NCI-H748 (cell line): Measurements from ENCODE around the gene PPY.
A peak's percentile ranks its signal among the peaks of the same experiment; 100 is the strongest.
"Not testable (repeated sequence)": the region's sequence is repeated elsewhere in the genome, so short reads cannot be mapped to it uniquely, and the experiment has no call there.

Source experiments
- DNase-seq: peaks from one replicate; lab custom pipeline; 2025; ENCODE audit not compliant: unreplicated experiment; lab: John Stamatoyannopoulos, UW

PPY gene, protein sequence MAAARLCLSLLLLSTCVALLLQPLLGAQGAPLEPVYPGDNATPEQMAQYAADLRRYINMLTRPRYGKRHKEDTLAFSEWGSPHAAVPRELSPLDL

DNA sequence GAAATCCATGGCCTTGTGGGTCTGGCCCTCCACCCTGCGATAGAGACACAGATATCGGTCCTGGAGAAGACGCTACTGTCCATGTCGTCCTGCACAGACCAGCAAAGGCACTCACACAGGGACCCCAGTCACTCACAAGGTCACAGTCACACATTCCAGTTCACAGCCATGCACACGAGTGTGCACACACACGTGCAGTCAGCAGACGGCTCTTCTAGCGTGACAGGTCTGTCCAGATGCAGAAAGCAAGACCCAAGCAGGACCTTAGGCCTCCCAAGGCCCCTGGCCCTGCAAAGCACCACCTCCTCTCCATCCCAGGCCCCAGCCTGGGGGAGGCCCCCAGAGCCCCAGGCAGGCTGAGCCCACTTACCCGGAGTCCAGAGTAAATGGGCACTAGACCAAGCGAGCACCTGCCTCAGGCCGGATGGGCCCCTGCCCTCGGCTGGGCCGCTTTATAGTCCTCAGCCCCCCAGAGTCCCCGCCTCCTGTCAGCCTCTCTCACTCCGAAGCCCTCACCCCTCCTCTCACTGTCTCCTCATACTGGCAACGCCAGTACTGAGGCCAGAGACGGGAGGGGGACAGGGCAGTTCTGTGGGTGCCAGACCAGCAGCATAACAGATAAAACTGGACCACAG is at the start of gene PPY:
Gene PPY, minus strand, starts transcription at position 426 of the 635 bp plus-strand sequence. CDS start 822 bp downstream, outside the sequence.
- DNase-seq, result no peak

DNA sequence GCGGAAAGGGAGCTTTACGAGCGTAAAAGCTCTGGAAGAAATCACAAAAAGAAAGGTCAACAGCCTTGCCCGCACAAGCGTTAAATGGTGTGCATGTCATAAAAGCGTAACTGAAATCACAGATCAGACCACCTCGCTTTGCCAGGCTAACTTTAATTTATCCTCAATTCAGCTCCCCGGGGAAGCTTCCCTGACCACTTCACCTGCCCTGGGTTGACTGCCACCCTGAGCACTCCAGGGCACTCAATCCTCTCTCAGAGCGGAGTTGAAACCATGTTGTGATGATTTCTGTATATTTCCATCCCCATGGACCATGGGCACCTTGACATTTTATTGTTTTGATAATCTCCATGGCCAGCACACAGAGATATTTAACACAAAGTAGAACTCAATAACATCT is 46.0 kb upstream of the PPY start:
- no peak for DNase-seq

DNA sequence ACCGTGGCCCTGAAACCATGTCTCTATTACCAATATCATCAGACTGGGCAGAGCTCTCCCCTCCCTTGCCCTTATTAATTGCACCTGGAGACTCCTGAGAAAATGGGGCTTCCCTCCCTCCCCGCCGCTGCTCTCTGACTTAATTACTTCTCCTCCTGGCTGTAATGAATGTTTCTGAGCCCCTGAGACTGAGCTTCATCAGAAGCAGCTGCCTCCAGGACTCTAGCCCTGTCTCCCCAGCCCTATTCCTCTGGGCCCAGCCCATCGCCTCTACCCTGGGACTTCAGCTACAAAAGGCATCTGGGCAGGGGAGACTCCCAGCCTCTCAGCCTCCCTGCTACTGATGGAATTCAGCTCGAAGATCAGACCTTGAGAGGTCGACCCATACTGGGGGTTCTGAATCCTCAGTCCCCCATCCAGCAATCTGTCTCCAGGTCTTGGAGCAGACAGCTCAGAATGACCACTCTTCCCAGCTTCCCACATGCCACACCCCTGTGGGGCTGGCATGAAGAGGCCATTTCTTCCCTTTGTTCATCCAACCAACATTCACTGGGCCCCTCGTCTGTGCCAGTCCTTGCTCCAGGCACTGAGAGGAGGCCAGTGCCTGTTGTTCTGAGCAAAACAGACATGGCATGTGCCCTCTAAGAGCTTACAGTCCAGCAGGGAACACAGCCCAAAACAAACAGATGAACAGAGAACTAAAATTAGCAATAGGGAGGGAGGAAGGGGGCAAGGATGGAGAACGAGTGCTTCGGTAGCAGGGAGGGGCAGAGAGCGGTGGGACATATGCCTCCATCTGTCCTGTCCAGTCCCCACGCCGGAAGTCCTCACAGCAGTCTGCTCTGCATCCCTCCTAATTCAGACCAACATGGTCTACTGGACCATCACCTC is 45.1 kb upstream of the PPY start:
- DNase-seq, result no peak

DNA sequence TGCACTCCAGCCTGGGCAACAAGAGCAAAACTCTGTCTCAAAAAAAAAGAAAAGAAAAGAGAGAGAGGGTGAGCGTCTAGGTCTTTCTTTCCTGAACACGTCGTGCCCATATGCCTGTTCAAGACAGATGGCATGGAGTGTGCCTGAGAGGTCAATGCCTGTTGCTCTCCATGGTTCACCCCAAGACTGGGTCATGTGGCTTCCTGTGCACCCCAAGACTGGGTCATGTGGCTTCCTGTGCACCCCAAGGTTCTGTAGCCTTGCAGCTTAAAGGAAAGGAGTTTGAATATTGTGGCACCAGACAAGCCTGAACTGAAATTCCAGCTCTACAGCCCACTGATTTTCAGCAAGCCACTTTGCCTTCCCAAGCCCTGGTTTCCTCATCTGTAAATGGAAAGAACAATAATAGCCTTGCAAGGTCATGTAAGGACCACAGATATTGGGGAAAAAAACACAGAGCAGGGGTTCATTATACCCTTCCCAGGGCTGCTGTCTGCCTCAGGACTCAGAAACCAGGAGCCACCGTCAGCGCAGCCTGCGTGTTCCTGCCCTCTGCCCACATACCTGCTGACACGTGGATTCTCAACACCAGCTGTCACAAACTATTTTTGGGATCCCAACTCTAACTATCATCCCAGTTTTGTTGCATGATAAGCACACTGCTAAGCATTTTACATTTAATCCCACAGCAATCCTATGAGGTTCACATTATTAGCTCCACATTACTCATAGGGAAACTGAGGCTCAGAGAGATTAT is 44.1 kb upstream of the PPY start:
- no peak for DNase-seq

DNA sequence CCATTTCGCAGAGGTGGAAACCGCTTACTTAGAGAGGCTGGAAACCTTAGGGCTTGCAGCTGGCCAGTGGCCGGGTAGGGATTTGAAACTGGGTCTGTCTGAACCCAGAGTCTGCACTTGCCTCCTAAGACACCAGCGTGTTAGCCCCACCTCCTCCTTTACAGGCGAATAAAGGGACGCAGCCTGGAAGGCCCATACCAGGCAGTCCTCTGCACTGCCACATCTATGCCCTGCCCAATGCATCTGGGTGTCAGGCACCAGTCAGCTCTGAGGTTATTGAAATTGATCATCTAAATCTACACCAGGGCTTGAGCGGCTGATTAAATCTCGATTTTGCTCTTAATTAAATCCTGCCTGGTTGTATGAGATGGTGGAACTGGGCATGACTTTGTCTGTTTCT is 42.2 kb upstream of the PPY start:
- DNase-seq, result no peak

DNA sequence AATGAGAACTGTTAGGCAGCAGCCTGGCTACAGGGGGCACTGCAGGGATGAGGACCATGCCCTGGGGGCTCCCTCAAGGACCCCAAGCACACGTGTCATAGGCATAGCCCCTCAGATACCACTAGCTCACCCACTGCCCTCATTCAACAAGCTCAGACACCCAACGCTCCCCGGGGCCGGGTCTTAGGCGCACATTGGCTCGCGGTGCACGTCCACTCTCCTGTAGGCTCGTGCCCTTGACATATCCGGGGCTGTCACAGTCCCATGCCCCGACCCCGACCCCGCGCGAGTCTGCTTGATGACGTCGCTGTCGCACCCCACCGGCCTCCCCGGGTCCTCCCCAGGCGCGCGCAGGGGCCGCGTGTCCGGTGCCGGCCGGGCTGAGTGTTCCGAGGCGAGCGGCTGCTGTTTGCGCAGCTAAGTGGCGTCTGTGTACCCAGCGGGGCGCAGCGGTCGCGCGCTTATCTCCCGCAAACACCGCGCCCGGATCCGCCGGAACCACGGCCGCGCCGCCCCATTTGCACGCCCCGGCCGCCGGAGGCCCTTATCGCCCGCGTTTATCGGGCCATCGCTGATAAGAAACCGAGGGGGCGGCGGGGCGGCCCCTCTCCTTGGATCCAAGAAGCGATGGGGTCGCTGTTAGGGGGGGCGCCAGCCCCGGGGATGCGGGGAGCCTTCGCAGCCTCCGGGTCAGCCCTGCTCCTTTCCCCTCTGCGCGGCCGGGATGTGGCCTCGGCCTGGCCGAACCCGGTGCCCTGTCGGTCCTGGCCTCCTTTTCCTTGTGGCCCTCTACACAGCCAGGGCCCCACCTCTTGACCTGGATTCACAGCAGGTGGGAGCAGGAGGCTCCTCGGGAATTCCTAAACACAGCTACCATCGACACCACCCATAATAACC is 41.5 kb upstream of the PPY start:
- DNase-seq, result peak; percentile 56

DNA sequence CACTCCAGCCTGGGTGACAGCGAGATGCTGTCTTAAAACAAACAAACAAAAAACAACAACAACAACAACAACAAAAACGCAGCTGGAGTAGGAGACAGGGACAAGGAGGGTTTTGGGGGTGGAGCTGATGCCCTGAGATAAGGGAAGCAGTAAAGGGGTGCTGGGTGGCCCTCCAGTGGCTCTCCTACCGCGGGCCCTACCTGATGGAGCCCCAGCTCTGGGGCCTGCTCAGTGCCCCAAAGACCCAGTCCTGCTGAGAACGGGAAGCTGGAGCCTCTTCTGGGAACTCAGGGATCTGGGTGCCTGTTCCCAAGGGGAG is 40.9 kb upstream of the PPY start:
- DNase-seq, result no peak

DNA sequence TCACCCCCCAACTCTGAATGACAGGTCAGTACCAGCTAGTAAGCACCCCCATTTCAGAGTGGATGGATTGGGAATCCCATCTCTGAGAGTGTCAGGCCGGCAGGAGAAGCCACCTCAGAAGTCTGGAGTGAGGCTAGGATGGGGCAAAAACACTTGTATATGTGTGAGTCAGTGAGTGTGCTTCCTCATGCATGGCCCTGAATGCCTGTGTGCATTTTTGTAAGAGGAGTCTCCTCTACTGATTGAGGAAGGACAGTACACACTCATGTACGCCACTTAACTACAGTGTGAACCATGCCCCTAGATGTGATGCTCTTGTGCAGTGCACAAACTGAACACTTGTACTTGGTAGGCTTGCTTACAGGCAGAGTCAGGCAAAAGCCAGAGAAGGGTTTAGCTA is 39.9 kb upstream of the PPY start:
- no peak for DNase-seq

DNA sequence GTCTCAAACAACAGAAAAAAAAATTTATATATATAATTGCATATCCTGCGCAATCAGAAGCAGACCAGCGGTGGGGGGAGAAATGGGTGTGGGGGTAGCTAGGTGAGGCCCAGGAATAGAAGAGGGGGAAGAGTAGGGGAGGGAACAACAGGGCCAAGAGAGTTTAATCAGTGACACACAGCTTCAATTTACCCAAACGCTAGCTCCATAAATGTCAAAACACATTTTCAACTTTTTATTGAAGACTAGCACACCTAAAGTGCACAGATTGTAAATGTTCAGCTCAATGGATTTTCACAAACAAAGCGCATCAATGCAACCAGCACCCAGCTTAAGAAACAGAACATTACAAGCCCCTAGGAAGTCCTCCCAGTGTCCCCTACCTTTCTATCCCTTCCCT is 37.4 kb upstream of the PPY start:
- no peak for DNase-seq

DNA sequence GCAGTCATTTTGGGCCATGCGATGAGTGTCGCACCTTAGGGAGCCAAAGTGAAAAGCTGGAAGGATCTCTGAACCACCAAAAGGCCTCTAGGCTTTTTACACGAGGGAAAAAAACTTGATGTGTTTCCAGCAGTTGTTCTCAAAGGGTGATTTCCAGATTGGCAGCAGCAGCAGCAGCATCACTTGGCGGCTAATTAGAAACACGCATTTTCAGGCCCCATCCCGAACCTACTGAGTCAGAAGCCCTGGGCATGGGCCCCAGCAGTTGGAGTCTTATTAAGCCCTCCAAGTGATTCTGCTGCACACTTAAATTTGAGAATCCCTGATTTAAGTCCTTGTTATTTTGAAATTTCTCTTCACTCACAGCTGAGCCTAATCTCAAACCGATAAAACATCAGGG is 36.7 kb upstream of the PPY start:
- DNase-seq, result no peak

DNA sequence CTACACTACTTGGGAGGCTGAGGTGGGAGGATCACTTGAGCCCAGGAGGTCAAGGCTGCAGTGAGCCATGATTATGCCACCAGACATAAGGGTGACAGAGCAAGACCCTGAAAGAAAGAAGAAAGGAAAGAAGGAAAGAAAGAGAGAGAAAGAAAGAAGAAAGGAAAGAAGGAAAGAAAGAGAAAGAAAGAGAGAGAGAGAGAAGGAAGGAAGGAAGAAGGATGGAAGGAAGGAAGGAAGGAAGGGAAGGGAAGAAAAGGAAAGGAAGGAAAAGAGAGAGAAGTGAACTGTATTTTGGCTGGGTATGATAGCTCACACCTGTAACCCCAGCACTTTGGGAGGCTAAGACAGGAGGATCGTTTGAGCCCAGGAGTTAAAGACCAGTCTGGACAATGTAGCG is 35.8 kb upstream of the PPY start:
- no peak for DNase-seq

DNA sequence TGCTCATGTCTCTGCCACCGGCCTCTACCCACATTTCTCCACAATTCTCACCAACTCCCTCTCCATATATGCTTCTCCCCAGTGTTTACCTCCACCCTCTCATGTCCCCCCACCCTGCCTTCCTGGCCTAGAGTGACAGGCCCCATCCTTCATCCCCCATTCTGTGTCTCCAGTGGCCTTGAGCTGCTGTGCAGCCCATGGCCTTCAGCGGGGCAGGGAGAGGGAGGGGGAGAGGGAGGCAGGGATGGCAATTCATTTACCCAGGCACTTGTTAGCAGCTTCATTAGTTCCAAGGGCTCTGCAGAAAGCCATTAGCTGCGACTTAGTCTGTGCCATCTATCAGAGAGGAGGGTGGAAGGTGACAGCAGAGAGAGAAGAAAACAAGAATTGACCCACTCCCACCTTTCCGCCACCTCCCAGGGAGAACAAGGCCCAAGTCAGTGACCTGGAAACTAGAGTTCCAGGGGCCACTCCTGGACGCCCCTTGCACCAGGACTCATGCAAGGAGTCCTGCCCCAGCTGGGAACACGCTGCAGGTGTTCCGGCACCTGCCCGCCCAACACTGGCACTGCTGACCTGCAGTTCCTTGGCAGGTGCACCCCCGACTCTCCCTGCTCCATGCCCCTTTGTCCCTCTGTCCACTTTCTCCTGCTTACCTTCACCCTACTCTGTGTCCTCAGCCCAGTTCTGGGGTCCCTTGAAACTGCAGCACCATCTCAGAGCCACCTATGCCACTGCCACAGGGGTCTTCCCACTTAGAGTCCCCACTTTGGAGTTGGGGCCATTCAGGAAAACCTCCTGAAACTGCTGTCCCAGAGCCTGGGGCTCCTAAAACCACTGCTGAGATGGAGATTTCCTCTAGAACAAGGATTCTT is 34.9 kb upstream of the PPY start:
- no peak for DNase-seq

DNA sequence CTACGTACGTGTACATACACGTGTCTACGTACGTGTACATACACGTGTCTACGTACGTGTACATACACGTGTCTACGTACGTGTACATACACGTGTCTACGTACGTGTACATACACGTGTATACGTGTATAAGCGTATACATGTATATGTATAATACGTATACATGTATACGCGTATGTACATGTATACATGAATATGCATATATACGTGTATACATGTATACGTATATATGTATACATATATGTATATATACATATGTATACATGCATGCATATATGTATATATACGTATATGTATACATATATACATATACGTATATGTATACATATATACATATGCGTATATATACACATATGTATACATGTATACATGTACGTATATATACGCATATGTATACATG is 33.6 kb upstream of the PPY start:
- no peak for DNase-seq

DNA sequence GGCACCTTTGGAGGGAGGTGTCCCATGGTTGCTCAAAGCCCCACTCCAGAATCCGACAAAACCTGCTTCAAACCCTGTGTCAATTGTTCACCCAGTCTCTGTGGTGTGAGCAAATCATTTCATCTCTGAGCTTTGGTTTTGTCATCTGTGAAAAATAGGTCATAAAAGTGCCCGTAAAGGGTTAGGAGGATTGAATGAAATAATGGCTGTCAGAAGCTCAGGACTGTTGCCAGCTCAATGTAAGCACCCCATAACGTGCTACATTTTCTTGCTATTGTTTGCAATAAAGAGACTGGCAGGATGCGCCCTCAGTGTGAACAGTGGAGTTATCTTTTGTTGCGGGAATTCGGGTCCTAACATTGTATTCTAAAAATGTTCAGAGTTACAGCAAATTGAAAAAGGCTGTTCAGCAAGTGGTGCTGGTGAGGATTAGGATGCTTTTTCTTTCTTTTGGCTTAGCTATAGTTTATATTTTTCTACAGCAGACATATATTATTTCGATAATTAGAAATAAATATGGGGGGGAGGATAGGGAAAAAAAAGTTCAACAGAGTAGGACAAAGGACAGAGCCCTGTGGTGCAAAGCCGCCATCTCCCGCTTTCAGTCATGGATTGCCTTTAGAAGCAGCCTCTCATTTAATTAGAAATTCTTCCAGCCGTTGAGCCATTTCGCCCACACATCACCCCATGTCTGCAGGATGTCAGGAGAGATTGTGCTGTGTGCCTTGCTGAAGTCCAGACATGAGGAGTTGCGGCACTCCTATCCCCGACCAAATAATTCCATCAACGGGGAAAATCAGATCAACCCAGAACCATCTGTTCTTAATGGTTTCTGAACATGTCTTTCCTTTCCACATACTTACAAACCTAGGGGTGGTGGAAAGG is 32.3 kb upstream of the PPY start:
- no peak for DNase-seq

DNA sequence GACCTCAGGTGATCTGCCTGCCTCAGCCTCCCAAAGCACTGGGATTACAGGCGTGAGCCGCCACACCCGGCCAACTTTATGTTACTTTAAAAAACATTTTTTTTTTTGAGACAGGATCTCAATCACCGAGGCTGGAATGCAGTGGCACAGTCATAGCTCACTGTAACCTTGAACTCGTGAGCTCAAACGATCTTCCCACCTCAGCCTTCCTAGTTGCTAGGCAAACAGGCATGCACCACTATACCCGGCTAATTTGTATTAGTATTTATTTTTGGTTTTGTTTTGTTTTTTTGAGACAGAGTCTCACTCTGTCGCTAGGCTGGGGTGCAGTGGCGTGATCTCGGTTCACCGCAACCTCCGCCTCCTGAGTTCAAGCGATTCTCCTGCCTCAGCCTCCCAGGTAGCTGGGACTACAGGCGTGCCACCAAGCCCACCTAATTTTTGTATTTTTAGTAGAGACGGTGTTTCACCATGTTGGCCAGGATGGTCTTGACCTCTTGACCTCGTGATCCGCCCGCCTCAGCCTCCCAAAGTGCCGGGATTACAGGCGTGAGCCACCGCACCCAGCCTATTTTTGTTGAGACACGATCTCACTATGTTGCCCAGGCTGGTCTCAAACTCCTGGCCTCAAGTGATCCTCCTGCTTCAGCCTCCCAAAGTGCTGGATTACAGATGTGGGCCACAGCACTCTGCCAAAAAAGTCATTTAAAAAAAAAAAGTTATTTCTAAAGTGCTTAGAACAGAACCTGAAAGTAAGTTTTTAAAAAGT is 30.4 kb upstream of the PPY start:
- not testable (repeated sequence) for DNase-seq

DNA sequence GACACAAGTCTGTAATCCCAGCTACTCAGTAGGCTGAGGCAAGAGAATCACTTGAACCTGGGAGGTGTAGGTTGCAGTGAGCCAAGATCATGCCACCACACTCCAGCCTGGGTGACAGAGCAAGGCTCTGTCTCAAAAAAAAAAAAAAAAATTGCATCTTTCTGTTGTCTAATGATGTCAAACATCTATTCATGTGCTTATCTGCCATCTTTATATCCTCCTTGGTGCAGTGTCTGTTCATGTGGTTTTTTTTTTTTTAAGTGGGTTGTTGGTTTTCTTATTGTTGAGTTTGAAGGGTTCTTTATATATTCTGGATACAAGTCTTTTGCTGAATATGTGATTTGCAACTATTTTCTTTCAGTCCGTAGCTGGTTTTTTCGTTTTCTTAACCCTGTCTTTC is 29.2 kb upstream of the PPY start:
- not testable (repeated sequence) for DNase-seq

DNA sequence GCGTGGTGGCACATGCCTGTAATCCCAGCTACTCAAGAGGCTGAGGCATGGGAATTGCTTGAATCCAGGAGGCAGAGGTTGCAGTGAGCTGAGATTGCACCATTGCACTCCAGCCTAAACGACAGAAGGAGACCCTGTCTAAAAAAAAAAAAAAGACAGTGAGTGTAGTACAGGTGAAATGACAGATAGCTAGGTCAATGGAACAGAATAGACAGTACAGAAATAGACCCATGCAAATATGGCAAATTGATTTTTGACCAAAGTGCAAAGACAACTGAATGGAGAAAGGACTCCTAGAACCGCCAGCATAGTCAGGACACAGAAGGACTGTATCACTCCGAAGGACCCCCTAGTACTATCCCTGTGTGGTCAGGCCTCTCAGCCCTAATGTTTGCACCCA is 28.1 kb upstream of the PPY start:
- no peak for DNase-seq

DNA sequence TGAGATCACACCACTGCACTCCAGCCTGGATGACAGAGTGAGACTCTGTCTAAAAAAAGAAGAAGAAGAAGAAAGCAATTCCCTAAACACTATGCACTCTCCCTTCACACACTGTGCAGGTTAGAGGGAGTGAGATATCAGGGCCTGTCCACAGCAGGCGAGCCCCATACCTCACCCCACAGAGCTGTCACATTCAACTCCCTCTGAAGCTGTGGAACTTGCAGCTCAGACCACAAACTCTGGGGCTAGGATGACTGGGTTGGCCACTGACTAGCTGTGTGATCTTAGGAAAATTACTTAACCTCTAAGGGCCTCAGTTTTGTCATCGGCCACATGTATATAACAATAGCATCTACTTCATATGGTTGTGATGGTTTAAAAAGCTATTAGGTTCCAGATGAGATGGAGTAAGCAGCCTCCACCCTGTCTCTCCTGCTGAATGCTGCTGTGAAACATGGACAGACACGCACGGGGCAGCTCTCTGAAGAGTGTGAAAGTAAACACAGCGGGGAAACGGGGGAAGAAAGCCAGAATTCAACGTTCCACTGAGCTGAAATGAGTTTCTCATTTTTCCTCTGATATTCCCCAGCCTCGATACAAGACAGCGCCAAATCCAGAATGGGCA is 25.1 kb upstream of the PPY start:
- no peak for DNase-seq
